NCI-H2081 (cell line): ENCODE measurements around the gene PTPRN2.

ENCODE experiments used
- DNase-seq, 2 experiments: peaks; one replicate each; lab custom pipeline; 2025; lab: John Stamatoyannopoulos, UW

Gene PTPRN2

GRCh38 chr7:157865351-157866165 lies 722.1 kb downstream of the PTPRN2 start:
- no peak for DNase-seq

- no peak for DNase-seq
Observed at GRCh38 chr7:157864911-157865310, 722.7 kb downstream of the PTPRN2 start.

GRCh38 chr7:157863906-157864810 lies 723.5 kb downstream of the PTPRN2 start:
- no peak for DNase-seq

GRCh38 chr7:157863176-157863575 lies 724.4 kb downstream of the PTPRN2 start:
- no peak for DNase-seq

GRCh38 chr7:157862731-157863130 lies 724.9 kb downstream of the PTPRN2 start:
- no peak for DNase-seq

GRCh38 chr7:157861551-157861950 lies 726.1 kb downstream of the PTPRN2 start:
- DNase-seq: no peak

- DNase-seq: no peak
Observed at GRCh38 chr7:157861031-157861491, 726.6 kb downstream of the PTPRN2 start.

GRCh38 chr7:157860406-157860805 lies 727.2 kb downstream of the PTPRN2 start:
- DNase-seq: no peak

GRCh38 chr7:157859915-157860314 lies 727.7 kb downstream of the PTPRN2 start:
- DNase-seq: no peak

GRCh38 chr7:157857578-157858075 lies 730.0 kb downstream of the PTPRN2 start:
- DNase-seq: no peak

GRCh38 chr7:157856873-157857577 lies 730.6 kb downstream of the PTPRN2 start:
- DNase-seq: no peak

GRCh38 chr7:157855452-157856213 lies 732.0 kb downstream of the PTPRN2 start:
- DNase-seq: no peak

GRCh38 chr7:157855016-157855415 lies 732.6 kb downstream of the PTPRN2 start:
- DNase-seq: no peak

- DNase-seq: no peak
Observed at GRCh38 chr7:157854066-157854891, 733.3 kb downstream of the PTPRN2 start.

- no peak for DNase-seq
Observed at GRCh38 chr7:157853789-157854065, 733.9 kb downstream of the PTPRN2 start.

- no peak for DNase-seq
Observed at GRCh38 chr7:157853076-157853788, 734.4 kb downstream of the PTPRN2 start.

GRCh38 chr7:157851501-157852067 lies 736.0 kb downstream of the PTPRN2 start:
- peak; percentile 25 to 40 for DNase-seq

- DNase-seq: no peak
Observed at GRCh38 chr7:157850481-157851444, 736.9 kb downstream of the PTPRN2 start.
